Measurements from ENCODE around the gene SLC39A5. TPM values are rescaled to one million over a fixed set of nuclear protein-coding genes. Genes with fewer than 3 reads are reported as not detected.

SLC39A5 gene
- total and polyA plus RNA-seq, 2 donors (not counting 1 experiment from before 2014, with no cell fraction given), result 0.69 to 0.97 TPM

DNA sequence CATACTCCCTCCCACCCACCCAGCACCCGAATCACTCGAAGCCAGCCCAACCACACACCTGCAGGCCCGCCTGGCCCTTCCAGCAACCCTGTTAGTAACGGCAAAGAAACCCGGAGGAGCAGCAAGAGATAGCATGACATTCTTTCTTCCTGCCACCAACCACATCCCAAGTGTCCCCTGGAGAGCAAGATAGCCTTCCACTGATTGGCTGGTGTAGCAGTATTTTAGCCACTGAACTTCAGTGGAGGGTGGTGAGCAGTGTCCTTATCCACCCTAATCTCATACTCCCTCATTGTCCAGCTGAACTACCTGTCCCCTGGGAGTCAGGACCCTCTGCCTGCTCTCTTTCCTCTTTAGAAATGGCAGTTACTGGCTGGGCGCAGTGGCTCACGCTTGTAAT lies 769 bp upstream of the SLC39A5 start:
- Histone ChIP-seq H3K4me2 (replicated peaks; ENCODE audit: low read depth, low read length, poor library complexity, severe bottlenecking) (no peak overlapping the region), H2AFZ (ENCODE audit: insufficient read depth, low read depth, low read length, poor library complexity, severe bottlenecking) (no peak overlapping the region), H3K9ac (ENCODE audit: low read length) (no peak overlapping the region), H3K36me3 (replicated peaks in 1 of 2; ENCODE audit: control extremely low read depth in 1 of 2, control insufficient read depth in 1 of 2, extremely low read depth in 1 of 2, insufficient read depth in 2 of 2, low read length in 1 of 2) (peaks cover 0 to 2% of the 10 kb centered on the region in 2 experiments), H3K4me1 (ENCODE audit: control insufficient read depth in 2 of 2, insufficient read depth in 2 of 2, low read length in 2 of 2) (peaks cover 4 to 8% of the 10 kb centered on the region in 2 donors), H3K9me3 (ENCODE audit: control extremely low read depth in 1 of 3, control insufficient read depth in 2 of 3, insufficient read depth in 1 of 3, low read length in 2 of 3) (no peaks in the 10 kb centered on the region), H3K27me3 (replicated peaks in 1 of 4; ENCODE audit: control extremely low read depth in 1 of 4, control insufficient read depth in 3 of 4, insufficient read depth in 4 of 4, low read length in 3 of 4) (no peaks in the 10 kb centered on the region), H4K20me1 (ENCODE audit: control insufficient read depth, insufficient read depth, low read length, poor library complexity, severe bottlenecking) (no peaks in the 10 kb centered on the region), H3K27ac (ENCODE audit: low read length in 2 of 2) (no peak overlapping the region), H3K79me2 (ENCODE audit: control insufficient read depth, insufficient read depth, low read length) (no peaks in the 10 kb centered on the region), H3K4me3 (ENCODE audit: control extremely low read depth in 1 of 5, extremely low read depth in 1 of 5, insufficient read depth in 1 of 5, low read depth in 2 of 5, low read length in 4 of 5) (no peak overlapping the region)
- DNase-seq, result no peak
- intact Hi-C loops (cut with micrococcal nuclease), result no loop called here
- Mint-ChIP-seq H3K4me3 (no peak overlapping the region), H3K4me1 (peaks cover 14% of the 10 kb centered on the region), H3K9me3 (ENCODE audit: insufficient read depth) (no peaks in the 10 kb centered on the region), H3K27ac (no peak overlapping the region), H3K27me3 (no peaks in the 10 kb centered on the region)
- CTCF ChIA-PET, result interaction anchor here (1.1 to 1.5 kb wide), 2 partner anchors 37 to 109 kb away, joined by 4 to 5 read pairs; no protein-coding TSS in a partner anchor
- no peak for ATAC-seq (ENCODE audit: low read depth)
- TF ChIP-seq EZH2 (IDR thresholded peaks at IDR 0.05; ENCODE audit: borderline replicate concordance, insufficient read depth, low read depth, low read length, poor library complexity, severe bottlenecking), result no peak
- TF ChIP-seq, protein P1, sequence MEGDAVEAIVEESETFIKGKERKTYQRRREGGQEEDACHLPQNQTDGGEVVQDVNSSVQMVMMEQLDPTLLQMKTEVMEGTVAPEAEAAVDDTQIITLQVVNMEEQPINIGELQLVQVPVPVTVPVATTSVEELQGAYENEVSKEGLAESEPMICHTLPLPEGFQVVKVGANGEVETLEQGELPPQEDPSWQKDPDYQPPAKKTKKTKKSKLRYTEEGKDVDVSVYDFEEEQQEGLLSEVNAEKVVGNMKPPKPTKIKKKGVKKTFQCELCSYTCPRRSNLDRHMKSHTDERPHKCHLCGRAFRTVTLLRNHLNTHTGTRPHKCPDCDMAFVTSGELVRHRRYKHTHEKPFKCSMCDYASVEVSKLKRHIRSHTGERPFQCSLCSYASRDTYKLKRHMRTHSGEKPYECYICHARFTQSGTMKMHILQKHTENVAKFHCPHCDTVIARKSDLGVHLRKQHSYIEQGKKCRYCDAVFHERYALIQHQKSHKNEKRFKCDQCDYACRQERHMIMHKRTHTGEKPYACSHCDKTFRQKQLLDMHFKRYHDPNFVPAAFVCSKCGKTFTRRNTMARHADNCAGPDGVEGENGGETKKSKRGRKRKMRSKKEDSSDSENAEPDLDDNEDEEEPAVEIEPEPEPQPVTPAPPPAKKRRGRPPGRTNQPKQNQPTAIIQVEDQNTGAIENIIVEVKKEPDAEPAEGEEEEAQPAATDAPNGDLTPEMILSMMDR (IDR thresholded peaks at IDR 0.05), result no peak
- POLR2A ChIA-PET, result interaction anchor here (0.5 kb wide), 1 partner anchor 174 kb away, joined by 6 read pairs; no protein-coding TSS in a partner anchor
- 92% methylated on average over 5 of the region's 7 CpGs for WGBS (ENCODE audit: insufficient coverage)

DNA sequence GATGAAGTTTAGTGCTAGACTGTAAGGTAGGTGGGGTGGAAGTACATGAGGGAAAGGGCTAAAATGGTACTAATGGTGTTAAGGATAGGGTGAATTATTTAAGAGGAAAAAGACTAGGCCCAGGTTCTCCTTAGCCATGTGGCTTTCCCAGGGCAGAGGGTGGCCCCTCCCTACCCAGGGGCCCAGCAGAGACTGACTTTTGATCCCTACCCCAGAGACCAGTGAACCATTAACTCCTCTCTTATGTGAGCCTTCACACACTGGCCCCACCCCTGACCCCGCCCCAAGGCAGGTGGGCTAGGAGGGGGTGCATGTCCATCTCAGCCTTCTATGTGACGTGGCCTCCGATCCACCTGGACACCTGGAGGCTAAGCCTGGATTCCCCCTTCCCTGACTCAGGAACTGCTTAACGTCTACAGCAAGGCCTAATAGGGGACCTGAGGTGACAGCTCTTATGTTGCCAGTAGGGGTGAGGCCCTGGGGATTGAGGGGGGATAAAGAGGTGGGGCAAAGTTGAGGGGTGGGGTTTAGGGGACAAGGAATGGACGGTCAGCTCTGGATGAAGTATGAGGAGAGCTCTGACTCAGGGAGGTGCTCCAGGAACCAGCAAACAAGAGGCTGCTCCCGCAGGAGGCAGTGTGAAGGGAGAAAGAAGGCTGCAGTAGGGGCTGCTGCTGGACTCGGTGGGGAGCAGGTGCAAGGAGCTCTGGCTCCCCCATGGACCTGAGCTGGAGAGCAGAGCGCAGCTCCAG lies 757 bp downstream of the SLC39A5 start:
- TF ChIP-seq, protein P1 (IDR thresholded peaks at IDR 0.05), result no peak
- TF ChIP-seq EZH2 (IDR thresholded peaks at IDR 0.05; ENCODE audit: borderline replicate concordance, insufficient read depth, low read depth, low read length, poor library complexity, severe bottlenecking), result no peak
- CTCF ChIA-PET, result interaction anchor here (1.2 to 1.5 kb wide), 2 partner anchors 17 to 28 kb away, joined by 3 to 4 read pairs; partner anchors contain the start of gene ANKRD52
- H4K20me1 ChIP-seq (ENCODE audit: control insufficient read depth, insufficient read depth, low read length, poor library complexity, severe bottlenecking), result no peaks in the 10 kb centered on the region
- no peaks in the 10 kb centered on the region for H3K4me1 ChIP-seq (ENCODE audit: control insufficient read depth in 2 of 2, insufficient read depth in 2 of 2, low read length in 2 of 2)
- H3K27me3 Mint-ChIP-seq, result no peaks in the 10 kb centered on the region
- no peaks in the 10 kb centered on the region for H3K27me3 ChIP-seq (replicated peaks in 1 of 4; ENCODE audit: control extremely low read depth in 1 of 4, control insufficient read depth in 3 of 4, insufficient read depth in 4 of 4, low read length in 3 of 4)
- no peak overlapping the region for H3K27ac Mint-ChIP-seq
- H3K4me3 Mint-ChIP-seq, result no peak overlapping the region
- H3K9ac ChIP-seq (ENCODE audit: low read length), result no peak overlapping the region
- H3K4me3 ChIP-seq (ENCODE audit: control extremely low read depth in 1 of 5, extremely low read depth in 1 of 5, insufficient read depth in 1 of 5, low read depth in 2 of 5, low read length in 4 of 5), result no peak overlapping the region
- H2AFZ ChIP-seq (ENCODE audit: insufficient read depth, low read depth, low read length, poor library complexity, severe bottlenecking), result no peak overlapping the region
- no peak for DNase-seq
- H3K27ac ChIP-seq (ENCODE audit: low read length in 2 of 2), result no peak overlapping the region
- ATAC-seq (ENCODE audit: low read depth), result no peak
- no peaks in the 10 kb centered on the region for H3K79me2 ChIP-seq (ENCODE audit: control insufficient read depth, insufficient read depth, low read length)
- H3K4me2 ChIP-seq (replicated peaks; ENCODE audit: low read depth, low read length, poor library complexity, severe bottlenecking), result no peak overlapping the region
- peaks cover 0 to 2% of the 10 kb centered on the region in 2 experiments for H3K36me3 ChIP-seq (replicated peaks in 1 of 2; ENCODE audit: control extremely low read depth in 1 of 2, control insufficient read depth in 1 of 2, extremely low read depth in 1 of 2, insufficient read depth in 2 of 2, low read length in 1 of 2)
- no peaks in the 10 kb centered on the region for H3K9me3 ChIP-seq (ENCODE audit: control extremely low read depth in 1 of 3, control insufficient read depth in 2 of 3, insufficient read depth in 1 of 3, low read length in 2 of 3)
- H3K4me1 Mint-ChIP-seq, result peaks cover under 1% of the 10 kb centered on the region
- intact Hi-C loops (cut with micrococcal nuclease), result no loop called here
- WGBS (ENCODE audit: insufficient coverage), result 91% methylated on average over 6 of the region's 8 CpGs
- no peaks in the 10 kb centered on the region for H3K9me3 Mint-ChIP-seq (ENCODE audit: insufficient read depth)
- POLR2A ChIA-PET, result no interaction called here
